Stimulated activated CD4-positive, alpha-beta T cell treated with anti-CD3 and anti-CD28 coated beads, TNF-alpha, amount 100 ng/mL, for 48 hours (primary cell): ENCODE data around the gene DCLK2.

Experiments used
- DNase-seq, 3 donors: peaks; one replicate each; pipeline ENCODE4 v3.0.0-alpha.2; 2020; ENCODE audit warnings: low read depth in 3 of 3

Gene DCLK2

GRCh38 chr4:150209140-150209829, 131.0 kb downstream of the DCLK2 start:
- peak in 1 of 3 donors; percentile 4 for DNase-seq

GRCh38 chr4:150211016-150211415, 132.8 kb downstream of the DCLK2 start:
- no peak for DNase-seq

- DNase-seq = no peak
Measured at GRCh38 chr4:150211799-150212445, 133.7 kb downstream of the DCLK2 start.

- DNase-seq = no peak
Measured at GRCh38 chr4:150212485-150212884, 134.2 kb downstream of the DCLK2 start.

- DNase-seq = no peak
Measured at GRCh38 chr4:150212927-150213326, 134.7 kb downstream of the DCLK2 start.

DNA sequence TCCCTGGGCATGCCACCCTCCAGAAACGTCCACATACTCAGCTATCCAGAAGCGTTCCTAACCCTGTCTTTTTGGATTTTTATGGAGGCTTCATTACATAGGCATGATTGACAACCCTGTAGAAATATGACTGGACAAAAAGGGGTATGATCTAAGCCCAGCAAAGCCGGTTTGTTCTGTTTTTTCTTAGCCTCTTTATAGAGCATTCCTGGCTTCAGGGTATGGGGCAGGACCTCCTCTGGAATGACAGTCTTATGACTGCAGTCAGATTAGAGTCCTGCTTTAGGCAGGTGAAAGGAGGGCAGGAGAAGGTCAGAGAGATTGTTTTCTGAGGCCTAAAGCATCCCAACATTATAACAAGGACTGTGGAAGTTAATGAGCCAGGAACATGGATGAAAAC, 137.4 kb downstream of the DCLK2 start:
- DNase-seq = no peak

DNA sequence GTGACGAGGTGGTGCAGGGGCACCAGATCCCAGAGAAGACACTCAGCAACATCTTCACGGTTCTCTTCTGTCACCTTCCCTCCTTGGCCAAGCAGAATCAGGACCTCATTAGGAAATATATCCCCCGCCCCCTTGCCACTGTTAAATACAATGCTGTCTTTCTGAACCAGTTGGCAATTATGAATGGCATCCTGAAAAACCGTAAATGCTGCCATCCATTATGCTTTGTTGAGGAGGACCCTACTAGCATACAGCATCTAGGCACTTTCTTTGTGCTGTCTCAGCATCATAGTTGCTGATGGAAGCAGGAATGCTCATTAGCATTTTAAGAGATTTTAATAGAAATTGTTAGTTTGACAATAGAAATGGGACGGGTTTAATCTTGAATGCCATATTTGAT, 138.5 kb downstream of the DCLK2 start:
- no peak for DNase-seq

DNA sequence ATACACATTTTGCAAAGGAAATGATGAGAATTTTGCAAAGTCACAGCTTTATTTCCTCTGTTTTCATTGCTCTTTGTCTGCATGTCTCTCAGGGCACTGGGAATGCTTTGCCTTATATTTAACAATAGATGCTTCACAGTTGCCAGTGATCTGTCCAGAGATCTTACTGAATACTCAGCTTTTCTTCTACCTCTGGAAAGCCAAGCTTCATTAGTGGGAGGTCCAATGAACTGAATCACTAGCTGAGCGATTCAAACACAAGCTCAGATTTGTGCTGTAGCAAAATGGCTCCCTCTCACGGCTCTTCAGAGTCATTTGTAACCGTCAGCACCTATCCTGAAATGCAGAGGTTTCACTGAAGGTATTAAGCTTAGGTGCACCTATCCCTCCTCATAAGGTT, 138.9 kb downstream of the DCLK2 start:
- DNase-seq = no peak

GRCh38 chr4:150217808-150218207, 139.6 kb downstream of the DCLK2 start:
- DNase-seq = no peak

DNA sequence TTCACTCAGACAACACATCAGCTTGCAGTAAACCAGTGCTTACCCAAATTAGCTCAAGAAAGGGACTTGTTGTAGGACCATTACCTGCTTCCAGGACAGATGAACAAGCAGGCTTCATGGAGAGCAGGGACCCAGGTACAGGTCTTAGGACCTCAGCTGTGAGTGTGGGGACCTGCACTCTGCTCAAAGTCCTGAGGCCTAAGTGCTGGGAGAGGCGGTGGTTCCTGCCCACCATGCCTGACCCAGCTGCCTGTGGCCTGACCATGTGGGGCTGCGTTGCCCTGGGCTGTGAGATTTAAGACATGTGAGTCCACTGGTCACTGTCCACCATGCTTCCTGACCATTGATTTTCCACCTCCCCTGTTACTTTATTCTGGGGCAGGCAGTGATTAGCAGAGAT, 140.2 kb downstream of the DCLK2 start:
- DNase-seq = no peak

- DNase-seq = no peak
Measured at GRCh38 chr4:150219841-150220240, 141.6 kb downstream of the DCLK2 start.

DNA sequence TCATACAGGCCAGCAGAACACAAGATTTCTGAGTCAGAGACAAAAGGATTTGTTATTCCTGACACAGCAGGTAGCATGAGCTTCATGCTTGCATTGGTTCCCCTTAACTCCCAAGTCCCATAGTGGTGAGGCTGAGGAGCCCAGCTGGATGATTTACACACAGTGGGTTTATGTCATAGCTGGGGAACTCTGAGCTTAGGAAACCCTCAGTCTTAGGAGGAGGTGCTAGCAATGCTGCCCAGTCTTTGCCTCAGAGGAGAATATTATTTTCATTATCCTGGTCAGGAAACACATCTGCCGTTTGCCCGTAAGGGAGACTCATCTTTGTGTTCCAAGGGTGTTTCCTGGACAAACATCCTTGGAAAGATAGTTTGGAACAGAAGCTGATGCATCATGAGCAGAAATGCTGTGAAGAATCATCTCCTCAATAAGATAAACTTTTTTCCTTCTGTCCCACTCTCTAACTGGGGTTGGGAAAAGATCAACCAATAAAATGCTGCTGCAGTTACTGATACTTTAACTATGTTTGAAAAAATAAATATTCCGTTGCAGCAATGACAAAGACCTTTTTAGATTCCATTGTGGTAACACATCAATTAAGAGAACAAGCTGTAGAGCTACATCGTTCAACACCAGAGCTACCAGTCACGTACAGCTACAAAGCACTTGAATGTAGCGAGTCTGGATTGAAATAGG, 146.8 kb downstream of the DCLK2 start:
- DNase-seq = no peak

- DNase-seq = no peak
Measured at GRCh38 chr4:150229520-150229919, 151.3 kb downstream of the DCLK2 start.

- DNase-seq = no peak
Measured at GRCh38 chr4:150230561-150230960, 152.3 kb downstream of the DCLK2 start.

DNA sequence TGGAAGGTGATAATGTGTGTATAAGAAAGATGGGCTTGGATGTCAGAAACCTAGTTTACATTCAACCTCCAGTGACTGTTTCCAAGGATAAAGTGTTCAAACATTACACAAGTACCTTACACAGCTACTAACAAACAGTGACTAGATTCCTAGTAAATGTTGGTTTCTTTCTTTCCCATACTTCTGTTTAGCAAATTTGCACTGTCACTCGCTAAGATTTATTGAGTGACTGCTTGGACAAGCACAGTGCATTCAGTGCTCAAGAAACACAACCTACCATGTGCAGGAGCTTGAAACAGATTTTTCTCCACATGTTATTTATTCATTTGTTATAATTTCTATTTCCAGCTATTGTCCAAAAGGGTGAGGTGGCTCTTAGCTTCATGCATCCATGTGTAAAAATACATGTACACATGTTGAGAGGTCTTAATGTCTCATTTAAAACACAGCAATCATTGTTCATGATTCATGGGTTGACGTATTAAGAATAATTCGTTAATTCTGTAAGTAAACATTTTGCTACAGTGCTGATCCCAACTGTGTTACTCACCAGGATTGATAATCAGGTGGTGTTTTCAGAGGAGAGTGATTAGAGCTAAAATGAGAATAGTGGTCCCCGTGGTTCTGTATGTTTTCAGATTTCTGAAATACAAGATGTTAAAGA, 153.0 kb downstream of the DCLK2 start:
- DNase-seq = no peak

GRCh38 chr4:150232029-150232428, 153.8 kb downstream of the DCLK2 start:
- no peak for DNase-seq

GRCh38 chr4:150234246-150234645, 156.0 kb downstream of the DCLK2 start:
- no peak for DNase-seq

- no peak for DNase-seq
Measured at GRCh38 chr4:150235317-150235716, 157.1 kb downstream of the DCLK2 start.

GRCh38 chr4:150235808-150236271, 157.6 kb downstream of the DCLK2 start:
- DNase-seq = no peak

DNA sequence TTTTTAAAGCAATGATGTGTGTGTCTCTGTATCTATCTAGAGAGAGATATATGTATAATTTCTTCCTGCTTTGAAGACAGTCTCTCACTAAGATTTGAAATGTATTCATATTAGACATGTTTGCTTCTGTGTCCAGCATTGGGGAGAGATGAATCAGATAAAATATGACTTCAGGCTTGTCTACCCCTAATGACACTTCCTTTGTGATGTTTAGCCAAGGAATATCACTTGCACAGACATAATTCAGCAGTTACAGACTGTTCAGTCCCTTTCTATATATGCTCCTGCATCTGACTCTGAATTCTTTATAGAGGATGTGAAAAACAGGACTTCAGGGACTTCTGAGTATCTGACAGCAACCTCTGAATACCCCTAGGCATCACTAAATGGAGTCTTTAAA, 158.4 kb downstream of the DCLK2 start:
- no peak for DNase-seq

DNA sequence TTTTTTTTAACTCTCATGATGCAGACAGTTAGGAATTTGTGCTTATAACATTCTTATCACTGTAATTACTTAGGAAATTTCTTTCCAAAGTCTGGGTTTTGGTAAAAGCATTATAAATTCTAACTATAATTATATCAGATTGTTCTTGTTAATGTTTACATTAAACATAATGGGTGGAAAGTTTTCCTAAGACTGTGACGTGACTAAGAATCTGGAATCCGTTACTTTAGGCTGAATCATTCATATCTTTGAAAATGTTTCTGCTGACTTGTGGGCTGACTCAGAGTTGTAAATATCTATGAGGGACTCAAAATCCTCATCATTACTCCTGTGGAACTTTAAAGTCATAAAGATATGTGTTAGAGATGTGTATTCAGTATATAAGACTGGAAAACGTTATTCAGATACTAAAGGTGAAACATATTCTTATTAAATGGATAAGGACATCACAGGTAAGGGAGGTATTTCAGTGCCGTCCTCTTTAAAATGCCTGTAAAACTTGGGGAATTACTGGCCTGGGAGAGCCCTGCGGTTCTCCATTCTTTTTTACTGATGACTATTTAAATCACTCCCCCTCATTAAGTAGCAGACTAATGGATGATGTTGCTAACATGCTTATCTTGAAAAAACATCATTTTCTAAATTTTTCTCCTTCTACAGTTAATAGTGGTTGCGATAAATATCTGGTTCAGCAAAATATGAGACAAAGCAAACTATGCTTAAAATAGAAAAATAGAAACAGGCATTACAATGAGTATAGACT, 159.0 kb downstream of the DCLK2 start:
- no peak for DNase-seq

- no peak for DNase-seq
Measured at GRCh38 chr4:150238591-150238990, 160.3 kb downstream of the DCLK2 start.
